GM12892 (cell line): Measurements from ENCODE around the gene RIIAD1.

Source experiments
- POLR2A ChIP-seq: IDR thresholded peaks from 2 replicates; pipeline ENCODE4 v1.6.1; 2011; ENCODE audit warnings: low read depth, low read length, control low read depth
- POLR2AphosphoS5 ChIP-seq: IDR thresholded peaks from 2 replicates; pipeline ENCODE4 v1.6.1; 2011; ENCODE audit warnings: low read depth, low read length, control low read depth
- TAF1 ChIP-seq: IDR thresholded peaks from 2 replicates; pipeline ENCODE4 v1.6.1; 2011; ENCODE audit warnings: low read depth, mild to moderate bottlenecking, control low read depth, low read length, borderline replicate concordance

GRCh38 chr1:151711951-151712350 lies 9.4 kb upstream of the RIIAD1 start:
- TF ChIP-seq TAF1 (no peak), POLR2AphosphoS5 (no peak), POLR2A (no peak)
